ENCODE measurements around the gene RRN3. TPM values are rescaled to one million over a fixed set of nuclear protein-coding genes. Genes with fewer than 3 reads are reported as not detected.
"Not testable (repeated sequence)": the region's sequence is repeated elsewhere in the genome, so short reads cannot be mapped to it uniquely, and the experiment has no call there.

RRN3 gene
- polyA plus RNA-seq, 4 donors, result 38.4 to 45.9 (median 40.3) TPM

DNA sequence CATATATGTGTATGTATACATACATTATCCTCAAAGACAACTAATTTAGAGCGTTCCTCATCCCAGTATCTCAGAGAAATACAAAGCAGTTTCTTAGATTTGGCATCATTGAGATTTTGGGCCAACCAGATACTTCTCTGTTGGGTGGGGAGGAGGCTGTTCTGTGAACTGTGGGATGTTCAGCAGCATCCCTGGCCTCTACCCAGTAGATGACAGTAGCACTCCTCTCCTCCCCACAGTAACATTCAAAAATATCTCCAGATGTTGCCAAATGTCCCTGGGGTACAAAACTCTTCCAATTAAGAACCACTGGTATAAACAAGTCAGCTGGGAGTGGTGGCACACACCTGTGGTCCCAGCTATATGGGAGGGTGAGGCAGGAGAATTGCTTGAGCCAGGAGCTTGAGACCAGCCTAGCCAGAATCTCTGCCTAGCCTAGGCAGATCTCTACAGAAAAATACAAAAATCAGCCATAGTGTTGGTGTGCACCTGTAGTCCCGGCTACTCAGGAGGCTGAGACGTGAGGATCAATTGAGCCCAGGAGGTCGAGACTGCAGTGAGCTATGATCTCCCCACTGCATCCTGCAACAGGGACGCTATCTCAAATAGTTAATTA is 6.4 kb upstream of the RRN3 start:
- not testable (repeated sequence) for DNase-seq (ENCODE audit: low read depth in 4 of 4, low spot score in 2 of 4)

GRCh38 chr16:15099366-15099909 is 5.4 kb upstream of the RRN3 start:
- DNase-seq (ENCODE audit: low read depth in 4 of 4, low spot score in 2 of 4), result not testable (repeated sequence)

- not testable (repeated sequence) for DNase-seq (ENCODE audit: low read depth in 4 of 4, low spot score in 2 of 4)
Observed at GRCh38 chr16:15096583-15096972, 2.5 kb upstream of the RRN3 start.

DNA sequence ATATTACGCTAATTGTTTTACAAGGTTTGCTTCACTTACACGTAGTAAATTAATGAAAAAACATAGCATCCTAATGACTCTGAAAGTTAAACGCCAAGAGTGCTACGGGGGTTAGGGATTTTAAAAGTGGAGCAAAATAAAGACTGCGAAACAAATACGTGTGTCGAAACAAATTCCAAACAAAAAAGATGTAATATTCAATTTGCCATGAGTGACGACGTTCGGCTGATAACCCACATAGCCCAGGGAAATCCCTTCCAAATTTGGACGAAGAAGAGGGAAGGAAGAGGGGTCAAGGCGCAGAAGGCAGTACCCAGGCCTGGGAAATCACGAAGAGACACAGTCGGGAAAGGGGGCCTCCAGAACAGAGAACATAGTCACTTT is 509 bp downstream of the RRN3 start:
- not testable (repeated sequence) for DNase-seq (ENCODE audit: low read depth in 4 of 4, low spot score in 2 of 4)

GRCh38 chr16:15090663-15091269 is 3.3 kb downstream of the RRN3 start:
- DNase-seq (ENCODE audit: low read depth in 4 of 4, low spot score in 2 of 4), result not testable (repeated sequence)

GRCh38 chr16:15082788-15083187 is 11.3 kb downstream of the RRN3 start:
- DNase-seq (ENCODE audit: low read depth in 4 of 4, low spot score in 2 of 4), result not testable (repeated sequence)

DNA sequence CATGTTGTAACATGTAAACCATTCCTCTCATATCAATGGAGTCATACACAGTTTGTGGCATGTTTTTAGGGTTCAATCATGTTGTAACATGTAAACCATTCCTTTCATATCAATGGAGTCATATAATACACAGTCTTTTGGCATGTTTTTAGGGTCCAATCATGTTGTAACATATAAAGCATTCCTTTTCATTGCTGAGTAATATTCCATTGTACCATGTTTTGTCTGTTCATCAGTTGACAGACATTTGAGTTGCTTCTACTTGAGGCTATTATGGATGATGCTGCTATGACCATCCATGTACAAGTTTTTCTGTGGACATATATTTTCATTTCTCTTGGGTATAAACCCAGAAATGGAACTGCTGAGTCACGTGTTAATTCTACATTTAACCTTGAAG is 13.2 kb downstream of the RRN3 start:
- DNase-seq (ENCODE audit: low read depth in 4 of 4, low spot score in 2 of 4), result not testable (repeated sequence)

GRCh38 chr16:15076161-15076560 is 17.9 kb downstream of the RRN3 start:
- not testable (repeated sequence) for DNase-seq (ENCODE audit: low read depth in 4 of 4, low spot score in 2 of 4)

DNA sequence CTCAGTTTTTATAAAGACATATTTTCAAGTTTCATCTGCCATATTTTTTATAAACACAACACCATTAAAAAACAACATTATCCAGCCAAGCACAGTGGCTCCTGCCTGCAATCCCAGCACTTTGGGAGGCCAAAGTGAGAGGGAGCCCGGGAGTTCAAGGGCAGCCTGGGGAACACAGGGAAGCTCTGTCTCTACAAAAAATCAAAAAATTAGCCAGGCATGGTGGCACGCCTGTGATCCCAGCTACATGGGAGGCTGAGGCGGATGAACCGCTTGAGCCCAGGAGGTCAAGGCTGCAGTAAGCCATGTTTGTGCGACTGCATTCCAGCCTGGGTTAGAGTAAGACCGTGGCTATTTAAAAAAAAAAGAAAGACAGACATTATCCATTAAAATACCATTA is 21.0 kb downstream of the RRN3 start:
- no peak for DNase-seq (ENCODE audit: low read depth in 4 of 4, low spot score in 2 of 4)

GRCh38 chr16:15071916-15072769 is 21.9 kb downstream of the RRN3 start:
- not testable (repeated sequence) for DNase-seq (ENCODE audit: low read depth in 4 of 4, low spot score in 2 of 4)

DNA sequence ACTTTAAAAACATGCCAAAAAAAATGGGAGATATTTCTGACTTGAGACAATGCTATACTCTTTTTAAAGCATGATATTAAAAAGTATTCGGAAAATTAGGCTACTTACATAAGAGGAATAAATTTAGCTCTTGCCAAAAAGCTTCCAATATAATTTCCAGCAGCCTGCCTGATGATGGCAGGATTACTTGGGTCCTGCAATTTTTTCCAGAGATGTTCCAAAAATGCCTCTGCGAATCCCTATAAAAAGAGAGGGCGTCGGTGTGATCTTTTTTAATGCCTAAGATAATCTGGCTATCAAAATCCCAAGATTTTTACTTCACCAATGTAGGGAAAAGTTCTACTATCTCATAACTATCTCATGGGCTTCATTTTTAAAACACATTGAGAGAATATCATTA is 23.1 kb downstream of the RRN3 start:
- not testable (repeated sequence) for DNase-seq (ENCODE audit: low read depth in 4 of 4, low spot score in 2 of 4)

GRCh38 chr16:15066690-15067089 is 27.4 kb downstream of the RRN3 start:
- DNase-seq (ENCODE audit: low read depth in 4 of 4, low spot score in 2 of 4), result not testable (repeated sequence)

GRCh38 chr16:15065961-15066360 is 28.1 kb downstream of the RRN3 start:
- not testable (repeated sequence) for DNase-seq (ENCODE audit: low read depth in 4 of 4, low spot score in 2 of 4)

DNA sequence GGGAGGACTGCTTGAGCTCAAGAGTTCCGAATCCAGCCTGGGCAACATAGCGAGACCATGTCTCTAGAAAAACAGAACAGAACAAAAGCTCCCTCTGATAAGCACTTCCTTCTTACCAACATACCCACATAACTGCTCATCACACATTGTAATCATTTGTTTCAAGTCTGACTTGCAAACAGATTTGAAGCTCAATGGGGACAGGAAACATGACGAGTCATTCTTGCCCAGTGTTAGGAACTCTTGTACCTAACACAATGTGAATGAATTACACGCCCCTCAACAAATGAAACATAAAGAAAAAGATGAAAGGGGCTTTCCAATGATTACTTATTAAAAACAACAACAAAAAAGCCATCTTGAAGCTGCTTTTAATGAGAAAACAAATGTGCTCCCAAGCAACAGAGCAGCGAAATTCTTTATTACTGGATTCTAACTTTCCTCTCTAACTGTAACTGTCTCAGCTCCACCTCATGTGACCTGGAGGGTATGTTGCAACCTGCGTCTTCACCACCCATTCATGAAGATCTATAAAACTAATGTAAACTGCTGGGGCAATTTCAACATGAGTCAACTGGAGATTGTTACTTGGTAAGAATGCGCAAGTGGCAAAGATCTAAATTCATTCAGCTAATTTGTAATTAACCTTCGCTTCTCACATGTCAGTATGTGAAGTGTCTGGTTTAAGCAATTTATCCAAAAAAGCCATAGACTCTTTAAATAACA is 31.8 kb downstream of the RRN3 start:
- not testable (repeated sequence) for DNase-seq (ENCODE audit: low read depth in 4 of 4, low spot score in 2 of 4)

GRCh38 chr16:15059324-15059723 is 34.7 kb downstream of the RRN3 start:
- DNase-seq (ENCODE audit: low read depth in 4 of 4, low spot score in 2 of 4), result no peak

DNA sequence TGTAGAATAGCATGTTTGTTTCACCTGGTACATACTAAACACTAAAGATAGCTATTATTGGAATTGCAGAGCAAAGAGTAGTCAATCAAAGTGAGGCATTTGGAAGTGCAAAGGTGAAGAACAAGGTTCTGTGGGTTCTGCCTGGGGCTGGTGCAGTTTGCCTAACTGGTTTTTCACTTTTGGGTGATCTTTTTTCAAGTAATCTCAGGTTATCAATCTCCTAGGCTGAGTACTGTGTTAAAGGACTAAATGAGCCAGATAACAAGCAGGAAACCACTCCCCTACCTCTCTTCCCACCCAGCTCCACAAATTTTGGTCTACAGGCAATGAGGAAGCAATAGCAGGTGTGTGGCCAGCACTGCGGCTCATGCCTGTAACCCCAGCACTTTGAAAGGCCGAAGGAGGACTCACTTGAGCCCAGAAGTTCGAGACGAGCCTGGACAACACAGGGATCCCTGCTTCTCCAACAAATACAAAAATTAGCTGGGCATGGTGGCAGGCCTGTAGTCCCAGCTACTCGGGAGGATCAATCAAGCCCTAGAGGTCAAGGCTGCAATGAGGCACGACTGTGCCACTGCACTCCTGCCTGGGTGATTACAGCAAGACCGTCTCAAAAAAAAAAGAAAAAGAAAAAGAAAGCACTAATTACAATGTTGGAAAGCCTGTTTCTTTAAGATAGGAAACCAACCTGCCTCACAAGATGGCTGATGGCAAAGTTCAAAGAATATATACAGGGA is 36.2 kb downstream of the RRN3 start:
- no peak for DNase-seq (ENCODE audit: low read depth in 4 of 4, low spot score in 2 of 4)

DNA sequence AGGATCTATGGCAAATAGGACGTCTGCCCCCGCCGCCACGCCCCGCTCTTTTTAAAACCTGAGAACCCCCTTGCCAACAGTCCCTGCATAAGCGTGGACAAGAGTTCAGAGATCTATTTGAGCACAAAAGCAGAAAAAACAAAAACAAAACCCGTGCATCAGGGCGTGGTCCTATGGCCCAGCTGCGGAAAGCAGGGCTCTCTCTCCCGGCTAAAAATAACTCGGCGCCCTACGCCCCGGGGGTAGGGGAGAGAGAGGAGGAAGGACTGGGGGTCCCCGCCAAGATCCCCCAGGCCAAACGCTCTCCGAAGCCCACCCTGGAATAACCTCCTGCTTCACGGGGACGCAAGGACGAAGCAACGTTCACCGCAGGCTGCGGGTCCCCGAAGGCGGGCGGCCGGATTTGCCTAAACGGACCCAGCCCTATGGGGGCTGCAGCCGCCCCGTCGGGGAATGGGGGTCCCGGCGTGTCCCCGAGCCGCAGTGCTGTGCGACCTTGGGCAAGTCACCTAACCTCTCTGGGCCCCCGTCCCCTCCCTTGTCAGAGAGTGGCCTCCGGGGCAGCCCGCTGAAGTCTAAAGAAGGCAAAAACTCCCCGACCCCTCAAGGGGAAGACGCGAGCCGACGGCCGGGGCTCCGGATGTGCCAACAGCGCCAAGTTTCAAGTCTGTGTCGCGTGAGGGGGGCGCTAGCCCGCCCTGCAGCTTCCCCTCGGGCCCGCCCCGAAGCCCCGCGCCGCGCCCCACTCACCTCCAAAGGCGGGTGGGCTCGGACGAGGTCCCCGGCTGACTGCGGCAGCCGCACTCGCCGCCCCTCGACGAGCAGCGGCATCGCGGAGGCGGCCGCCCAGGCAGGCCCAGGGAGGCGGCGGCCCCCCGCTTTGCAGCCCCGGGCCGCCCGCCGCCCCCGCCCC is 38.7 kb downstream of the RRN3 start:
- DNase-seq (ENCODE audit: low read depth in 4 of 4, low spot score in 2 of 4), result peak in 1 of 4 donors; percentile 19

DNA sequence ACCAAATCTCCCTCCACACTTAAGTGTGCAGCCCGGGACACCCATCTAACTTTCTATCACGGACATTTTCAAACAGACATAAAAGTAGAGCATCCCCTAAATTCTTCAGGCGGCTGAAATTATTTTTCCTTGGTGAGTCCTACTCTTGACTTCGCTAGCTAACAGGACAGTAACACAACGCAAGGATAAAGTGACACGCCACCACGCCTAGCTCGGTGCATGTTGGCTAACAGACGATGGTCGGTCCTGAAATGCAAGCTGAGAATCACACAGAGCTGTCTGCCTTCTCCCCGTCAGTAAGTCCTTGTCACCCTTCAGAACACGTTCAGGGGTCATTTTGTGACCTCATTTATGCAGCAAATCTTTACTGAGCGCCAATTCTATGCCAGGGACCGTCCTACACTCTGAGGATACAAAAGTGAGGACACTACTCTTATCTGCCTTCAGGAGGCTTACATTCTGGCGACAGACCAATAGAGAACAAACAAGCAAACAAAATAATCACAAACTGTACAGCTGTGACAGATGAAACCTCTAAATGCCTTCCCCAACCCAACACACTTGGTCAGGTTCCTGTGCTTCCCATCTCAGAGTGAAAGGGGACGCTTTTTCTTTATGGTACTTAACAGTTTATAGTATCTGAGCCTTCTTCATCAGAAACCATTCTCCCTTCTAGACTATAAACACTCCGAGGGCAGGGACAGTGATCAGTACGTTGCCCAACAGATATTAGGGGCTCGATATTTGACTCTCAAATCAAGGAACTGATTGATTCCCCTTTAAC is 39.5 kb downstream of the RRN3 start:
- no peak for DNase-seq (ENCODE audit: low read depth in 4 of 4, low spot score in 2 of 4)

Data from left renal cortex interstitium (tissue), 4 donors.